HFFc6 (cell line): ENCODE results near the gene GAA. TPM values are rescaled to one million over a fixed set of nuclear protein-coding genes. Genes with fewer than 3 reads are reported as not detected.

ENCODE experiments used
- DNase-seq: peaks from one replicate; pipeline ENCODE4 v3.0.0-alpha.2; 2018
- H3K27ac Mint-ChIP-seq: 2 replicates; pipeline ENCODE4 v1.8.0; 2020; ENCODE audit warnings: mild to moderate bottlenecking, mixed read lengths
- H3K27me3 Mint-ChIP-seq: 2 replicates; pipeline ENCODE4 v1.8.0; 2021; ENCODE audit warnings: mild to moderate bottlenecking, moderate library complexity, mixed read lengths; ENCODE audit not compliant: insufficient read depth
- H3K36me3 Mint-ChIP-seq: 2 replicates; pipeline ENCODE4 v1.8.0; 2021; ENCODE audit warnings: low read depth, mixed read lengths
- H3K4me1 Mint-ChIP-seq: 2 replicates; pipeline ENCODE4 v1.8.0; 2020; ENCODE audit warnings: low read depth, mixed read lengths
- H3K4me3 Mint-ChIP-seq: 2 replicates; pipeline ENCODE4 v1.8.0; 2020; ENCODE audit warnings: mild to moderate bottlenecking, moderate library complexity, mixed read lengths
- H3K9me3 Mint-ChIP-seq: 2 replicates; pipeline ENCODE4 v1.8.0; 2020; ENCODE audit warnings: mild to moderate bottlenecking, mixed read lengths
- total RNA-seq, 6 experiments: library from RNA; stranded (reverse); fragmentation: NEBNext Ultra II Directional; extraction: Animal tissue kit (Norgen Biotek cat#: 25700); gene quantifications; 2 replicates in 1 of 6; 3 replicates in 5 of 6; pipeline ENCODE4 v1.2.3, GENCODE V29; 2021
- TF ChIP-seq, protein P1 (sequence below): fragments of 200-600 bp; sonication (generic); IDR thresholded peaks from 2 replicates; pipeline ENCODE4 v1.5.0; 2021; ENCODE audit warnings: antibody characterized with exemption, mild to moderate bottlenecking

The GAA gene
- total RNA-seq, 6 experiments from 2014 or later, result 17.4 to 34.1 (median 18.6) TPM

DNA sequence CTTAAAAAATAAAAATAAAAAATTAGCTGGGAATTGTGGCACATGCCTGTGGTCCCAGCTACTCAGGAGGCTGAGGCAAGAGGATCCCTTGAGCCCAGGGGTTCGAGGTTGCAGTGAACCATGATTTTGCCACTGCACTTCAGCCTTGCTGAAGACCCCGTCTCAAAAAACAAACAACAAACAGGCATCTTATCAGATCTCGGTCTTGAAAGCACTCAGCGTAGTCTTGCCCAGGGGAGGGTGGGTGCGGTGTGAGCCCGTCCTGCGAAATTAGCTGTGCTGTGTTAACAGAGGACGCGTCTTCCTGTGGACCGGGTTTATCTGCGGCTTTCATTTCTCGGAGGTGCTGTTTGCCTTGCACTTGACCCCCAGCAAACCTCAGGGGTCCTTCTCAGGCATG, 5.4 kb downstream of the GAA start:
- no peaks in the 10 kb centered on the region for H3K9me3 Mint-ChIP-seq
- DNase-seq, result no peak
- no peak overlapping the region for H3K4me3 Mint-ChIP-seq
- peaks cover 11% of the 10 kb centered on the region for H3K4me1 Mint-ChIP-seq
- H3K36me3 Mint-ChIP-seq, result no peaks in the 10 kb centered on the region
- no peak overlapping the region for H3K27ac Mint-ChIP-seq
- H3K27me3 Mint-ChIP-seq, result no peaks in the 10 kb centered on the region; the same call in none of the 2 replicates
- TF ChIP-seq, protein P1, sequence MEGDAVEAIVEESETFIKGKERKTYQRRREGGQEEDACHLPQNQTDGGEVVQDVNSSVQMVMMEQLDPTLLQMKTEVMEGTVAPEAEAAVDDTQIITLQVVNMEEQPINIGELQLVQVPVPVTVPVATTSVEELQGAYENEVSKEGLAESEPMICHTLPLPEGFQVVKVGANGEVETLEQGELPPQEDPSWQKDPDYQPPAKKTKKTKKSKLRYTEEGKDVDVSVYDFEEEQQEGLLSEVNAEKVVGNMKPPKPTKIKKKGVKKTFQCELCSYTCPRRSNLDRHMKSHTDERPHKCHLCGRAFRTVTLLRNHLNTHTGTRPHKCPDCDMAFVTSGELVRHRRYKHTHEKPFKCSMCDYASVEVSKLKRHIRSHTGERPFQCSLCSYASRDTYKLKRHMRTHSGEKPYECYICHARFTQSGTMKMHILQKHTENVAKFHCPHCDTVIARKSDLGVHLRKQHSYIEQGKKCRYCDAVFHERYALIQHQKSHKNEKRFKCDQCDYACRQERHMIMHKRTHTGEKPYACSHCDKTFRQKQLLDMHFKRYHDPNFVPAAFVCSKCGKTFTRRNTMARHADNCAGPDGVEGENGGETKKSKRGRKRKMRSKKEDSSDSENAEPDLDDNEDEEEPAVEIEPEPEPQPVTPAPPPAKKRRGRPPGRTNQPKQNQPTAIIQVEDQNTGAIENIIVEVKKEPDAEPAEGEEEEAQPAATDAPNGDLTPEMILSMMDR, result no peak

DNA sequence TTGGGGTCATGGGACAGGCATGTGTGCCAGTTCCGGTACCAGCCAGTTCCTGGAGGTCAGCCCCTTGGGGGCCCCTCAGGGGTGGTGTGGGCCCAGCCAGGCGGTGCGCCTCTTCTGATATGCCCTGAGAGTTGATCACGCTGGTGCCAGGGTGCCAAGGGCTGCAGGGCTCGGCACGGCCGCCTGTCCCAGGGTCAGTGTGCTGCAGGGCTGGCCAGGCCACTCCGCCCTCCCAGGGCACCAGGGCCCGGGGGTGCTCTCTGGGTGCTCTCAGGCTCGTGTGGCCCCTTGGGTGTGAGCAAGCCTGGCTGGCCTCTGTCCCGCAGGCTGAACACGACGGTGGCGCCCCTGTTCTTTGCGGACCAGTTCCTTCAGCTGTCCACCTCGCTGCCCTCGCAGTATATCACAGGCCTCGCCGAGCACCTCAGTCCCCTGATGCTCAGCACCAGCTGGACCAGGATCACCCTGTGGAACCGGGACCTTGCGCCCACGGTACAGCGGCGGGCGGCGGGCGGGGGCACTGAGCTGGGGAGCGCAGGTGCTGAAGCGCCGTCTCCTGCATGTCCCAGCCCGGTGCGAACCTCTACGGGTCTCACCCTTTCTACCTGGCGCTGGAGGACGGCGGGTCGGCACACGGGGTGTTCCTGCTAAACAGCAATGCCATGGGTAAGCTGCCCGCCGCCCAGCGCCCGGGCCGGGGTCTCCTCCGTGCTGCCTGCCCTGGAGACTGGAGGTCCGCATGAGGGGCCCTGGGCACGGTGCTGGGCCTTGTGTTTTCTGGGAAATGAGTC, 6.0 kb downstream of the GAA start:
- no peak for DNase-seq
- Mint-ChIP-seq H3K4me3 (no peak overlapping the region), H3K27me3 (no peaks in the 10 kb centered on the region; the same call in none of the 2 replicates), H3K36me3 (no peaks in the 10 kb centered on the region), H3K27ac (no peak overlapping the region), H3K4me1 (peaks cover 4% of the 10 kb centered on the region), H3K9me3 (no peaks in the 10 kb centered on the region)
- TF ChIP-seq, protein P1, result no peak

DNA sequence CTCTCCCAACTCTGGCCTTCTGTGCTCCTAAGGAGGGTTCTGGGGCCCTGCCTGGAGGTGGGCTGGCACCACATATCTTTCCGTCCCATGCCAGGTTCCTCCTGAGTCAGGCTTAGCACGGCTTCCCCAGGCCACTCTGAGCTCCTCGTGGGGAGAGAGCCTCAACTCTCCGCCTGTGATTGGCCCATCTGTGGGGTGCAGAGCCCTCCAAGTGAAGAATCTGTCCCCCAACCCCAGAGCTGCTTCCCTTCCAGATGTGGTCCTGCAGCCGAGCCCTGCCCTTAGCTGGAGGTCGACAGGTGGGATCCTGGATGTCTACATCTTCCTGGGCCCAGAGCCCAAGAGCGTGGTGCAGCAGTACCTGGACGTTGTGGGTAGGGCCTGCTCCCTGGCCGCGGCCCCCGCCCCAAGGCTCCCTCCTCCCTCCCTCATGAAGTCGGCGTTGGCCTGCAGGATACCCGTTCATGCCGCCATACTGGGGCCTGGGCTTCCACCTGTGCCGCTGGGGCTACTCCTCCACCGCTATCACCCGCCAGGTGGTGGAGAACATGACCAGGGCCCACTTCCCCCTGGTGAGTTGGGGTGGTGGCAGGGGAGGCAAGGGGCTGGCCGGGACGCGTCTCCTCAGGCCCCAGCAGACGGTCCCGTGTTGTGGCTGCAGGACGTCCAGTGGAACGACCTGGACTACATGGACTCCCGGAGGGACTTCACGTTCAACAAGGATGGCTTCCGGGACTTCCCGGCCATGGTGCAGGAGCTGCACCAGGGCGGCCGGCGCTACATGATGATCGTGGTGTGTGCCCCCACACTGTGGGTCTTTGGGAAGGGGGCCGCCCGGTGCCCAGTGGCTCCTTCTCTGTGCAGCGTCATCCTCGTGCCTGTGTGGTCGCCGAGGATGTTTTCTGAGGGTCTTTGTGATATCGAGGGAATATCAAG, 6.9 kb downstream of the GAA start:
- no peaks in the 10 kb centered on the region for H3K9me3 Mint-ChIP-seq
- no peak for DNase-seq
- no peak overlapping the region for H3K4me3 Mint-ChIP-seq
- no peaks in the 10 kb centered on the region for H3K4me1 Mint-ChIP-seq
- no peaks in the 10 kb centered on the region for H3K36me3 Mint-ChIP-seq
- H3K27ac Mint-ChIP-seq, result no peak overlapping the region
- H3K27me3 Mint-ChIP-seq, result no peaks in the 10 kb centered on the region; the same call in none of the 2 replicates
- TF ChIP-seq, protein P1, result no peak

DNA sequence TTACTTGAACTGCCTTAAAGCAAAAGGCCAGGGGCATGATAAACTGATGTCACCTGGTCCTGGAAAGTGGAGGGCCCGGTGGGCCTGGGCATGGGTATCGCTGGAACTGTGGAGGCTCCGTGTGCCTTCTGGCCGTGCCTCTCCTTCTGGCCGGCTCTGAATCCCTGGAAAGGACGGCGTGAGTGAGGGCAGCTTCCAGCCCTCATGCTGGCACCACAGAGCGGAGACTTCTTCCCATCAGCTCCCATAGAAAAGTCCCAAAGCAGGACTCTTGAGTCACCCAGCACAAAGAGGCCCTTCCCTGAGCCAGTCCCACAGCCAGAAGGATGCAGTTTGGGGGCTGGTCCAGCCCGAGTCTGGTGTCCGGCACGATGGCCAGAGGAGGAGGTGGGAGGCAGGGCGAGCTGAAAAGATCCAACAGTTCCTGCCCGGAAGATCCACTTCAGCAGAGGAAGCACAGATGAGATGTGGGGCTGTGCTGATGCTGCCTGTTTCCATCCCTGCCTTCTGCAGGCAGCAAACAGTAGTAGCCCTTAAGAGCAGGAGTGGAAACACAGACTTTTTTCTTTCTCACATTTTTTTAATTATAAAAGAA, 7.8 kb downstream of the GAA start:
- H3K4me1 Mint-ChIP-seq, result no peaks in the 10 kb centered on the region
- no peak overlapping the region for H3K4me3 Mint-ChIP-seq
- H3K36me3 Mint-ChIP-seq, result no peaks in the 10 kb centered on the region
- H3K9me3 Mint-ChIP-seq, result no peaks in the 10 kb centered on the region
- no peak overlapping the region for H3K27ac Mint-ChIP-seq
- TF ChIP-seq, protein P1, result no peak
- H3K27me3 Mint-ChIP-seq, result no peaks in the 10 kb centered on the region; the same call in none of the 2 replicates
- no peak for DNase-seq

DNA sequence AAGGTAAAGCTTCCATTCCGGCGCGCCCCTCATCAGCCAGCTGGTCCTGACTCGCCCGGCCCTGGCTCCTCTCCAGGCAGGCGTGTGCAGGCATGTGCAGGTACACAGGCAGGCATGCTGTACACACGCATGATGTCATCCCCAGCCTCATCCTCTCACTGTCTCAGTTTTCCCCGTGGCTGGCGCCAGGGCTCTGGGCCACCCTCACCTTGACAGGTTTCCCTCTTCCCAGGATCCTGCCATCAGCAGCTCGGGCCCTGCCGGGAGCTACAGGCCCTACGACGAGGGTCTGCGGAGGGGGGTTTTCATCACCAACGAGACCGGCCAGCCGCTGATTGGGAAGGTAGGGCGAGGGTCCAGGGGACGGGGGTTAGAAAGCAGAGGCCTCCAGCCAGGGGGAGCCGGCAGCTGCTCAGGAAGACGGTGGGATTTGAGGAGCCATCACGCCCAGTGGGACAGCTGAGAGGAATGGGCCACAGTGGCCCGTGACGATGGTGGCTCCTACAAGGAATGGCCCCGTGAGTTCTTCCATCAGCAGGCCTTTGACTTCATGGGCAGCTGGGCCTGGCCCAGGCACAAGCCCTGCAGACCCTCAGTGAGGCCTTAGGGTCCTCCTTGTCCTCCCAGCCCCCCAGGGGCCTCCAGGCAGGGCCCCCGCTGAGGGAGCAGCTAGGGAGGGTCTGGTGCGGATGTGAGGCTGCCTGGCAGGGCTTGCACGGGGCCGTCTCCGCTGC, 8.5 kb downstream of the GAA start:
- TF ChIP-seq, protein P1, result no peak
- peaks cover 2% of the 10 kb centered on the region; the same call in 1 of the 2 replicates for H3K9me3 Mint-ChIP-seq
- no peaks in the 10 kb centered on the region for H3K4me1 Mint-ChIP-seq
- H3K4me3 Mint-ChIP-seq, result no peak overlapping the region
- DNase-seq, result no peak
- no peaks in the 10 kb centered on the region; the same call in none of the 2 replicates for H3K27me3 Mint-ChIP-seq
- H3K36me3 Mint-ChIP-seq, result 0 out of 2 replicates have a peak, but pooled peaks cover under 1% of the 10 kb centered on the region
- H3K27ac Mint-ChIP-seq, result no peak overlapping the region
